NCI-H748 (cell line): ENCODE results near the gene EMC6.
"Not testable (repeated sequence)": the region's sequence is repeated elsewhere in the genome, so short reads cannot be mapped to it uniquely, and the experiment has no call there.

Source experiments
- DNase-seq: peaks from one replicate; lab custom pipeline; 2025; ENCODE audit not compliant: unreplicated experiment; lab: John Stamatoyannopoulos, UW

EMC6 gene

DNA sequence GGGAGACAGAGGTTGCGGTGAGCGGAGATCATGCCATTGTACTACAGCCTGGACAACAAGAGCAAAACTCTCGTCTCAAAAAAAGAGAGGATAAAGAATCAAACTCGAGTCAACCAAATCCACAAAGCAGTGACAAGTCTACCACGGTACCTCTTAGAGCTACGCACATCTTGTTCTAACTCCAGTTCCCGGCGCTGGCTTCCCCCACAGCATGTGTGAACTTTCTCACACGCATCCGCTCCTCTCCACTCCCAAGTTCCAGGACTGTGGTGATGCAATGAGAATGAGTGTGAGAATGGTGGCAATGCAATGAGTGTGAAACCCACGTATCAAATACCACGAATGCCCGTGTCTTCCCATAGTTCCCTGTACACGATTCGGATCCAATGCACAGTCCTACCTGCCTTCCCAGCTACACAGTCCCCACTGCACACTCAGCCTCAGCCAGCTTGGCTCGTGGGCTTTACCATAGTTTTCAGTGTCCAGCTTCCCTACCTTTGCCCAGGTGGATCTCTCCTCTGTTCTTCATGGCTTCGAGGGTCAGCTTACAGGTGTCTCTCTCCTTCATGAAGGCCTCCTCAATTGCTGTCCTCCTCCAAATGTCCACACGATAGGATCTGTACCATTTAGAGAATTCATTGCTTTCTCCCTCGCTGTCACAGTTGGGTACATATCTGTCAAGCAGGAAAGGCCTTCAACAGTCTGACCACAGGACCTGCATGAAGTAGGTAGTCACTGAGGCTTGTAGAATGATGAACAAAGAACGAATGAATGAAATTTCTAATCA lies 36.5 kb downstream of the EMC6 start:
- DNase-seq: no peak

GRCh38 chr17:3705718-3705984 lies 37.0 kb downstream of the EMC6 start:
- not testable (repeated sequence) for DNase-seq

DNA sequence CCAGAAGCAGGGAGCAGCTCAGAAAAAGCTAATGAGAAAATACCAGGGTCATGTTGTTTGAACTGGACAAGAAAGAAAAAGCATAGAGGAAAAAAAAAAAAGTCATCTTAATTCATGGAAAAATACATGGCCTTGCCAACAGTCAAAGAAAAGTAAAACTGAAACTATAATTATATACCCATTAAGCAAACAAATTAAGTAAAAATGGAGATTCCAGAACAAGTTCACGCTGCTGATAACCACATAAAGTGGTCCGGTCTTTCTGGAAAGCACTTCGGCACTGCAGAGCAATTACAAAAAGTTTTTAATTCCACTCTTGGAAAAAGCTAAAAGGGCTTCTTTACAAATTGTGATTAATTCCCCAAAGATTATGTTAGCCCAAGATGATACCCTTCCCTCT lies 39.8 kb downstream of the EMC6 start:
- DNase-seq: no peak

DNA sequence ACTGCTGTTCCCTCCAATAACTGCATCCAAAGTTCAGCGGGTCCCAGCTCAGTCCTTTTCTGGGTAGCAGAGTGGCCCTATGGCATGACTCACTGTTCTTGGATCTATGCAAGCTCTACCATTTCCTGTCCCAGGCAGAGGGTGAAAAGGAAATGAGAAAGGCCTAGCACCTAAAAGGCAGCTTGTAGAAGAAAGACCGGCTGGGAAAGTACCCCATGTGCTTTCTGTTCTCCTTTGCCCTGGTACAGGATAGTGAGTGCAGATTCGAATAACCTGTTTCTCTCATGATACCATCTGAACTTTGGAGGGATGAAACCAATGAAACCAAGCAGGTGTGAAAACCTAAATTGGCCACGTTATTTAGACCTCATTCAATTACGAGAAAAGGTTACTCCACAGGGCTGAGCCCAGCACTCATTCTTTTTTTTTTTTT lies 42.4 kb downstream of the EMC6 start:
- no peak for DNase-seq

DNA sequence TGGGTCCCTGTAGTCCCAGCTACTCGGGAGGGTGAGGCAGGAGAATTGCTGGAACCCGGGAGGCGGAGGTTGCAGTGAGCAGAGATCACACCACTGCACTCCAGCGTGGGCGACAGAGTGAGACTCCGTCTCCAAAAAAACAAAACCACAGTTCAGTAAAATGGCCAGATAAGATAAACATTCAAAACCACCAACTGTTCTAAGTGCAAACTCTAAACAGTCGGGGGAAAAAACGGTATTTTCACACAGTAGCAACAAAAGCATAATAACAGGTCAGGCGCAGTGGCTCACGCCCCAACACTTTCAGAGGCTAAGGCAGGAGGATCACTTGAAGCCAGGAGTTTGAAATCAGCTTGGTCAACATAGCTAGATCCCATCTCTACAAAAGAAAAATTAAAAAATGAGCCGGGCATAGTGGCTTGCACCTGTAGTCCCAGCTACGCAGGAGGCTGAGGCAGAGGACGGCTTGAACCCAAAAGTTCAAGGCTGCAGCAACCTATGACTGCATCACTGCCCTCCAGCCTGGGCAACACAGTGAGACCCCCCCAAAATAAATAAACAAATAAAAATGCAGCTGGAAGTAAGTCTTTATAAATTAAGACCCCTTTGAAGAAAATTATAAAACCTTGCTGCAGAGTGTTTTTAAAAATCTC lies 44.3 kb downstream of the EMC6 start:
- no peak for DNase-seq

GRCh38 chr17:3715296-3715695 lies 46.7 kb downstream of the EMC6 start:
- DNase-seq: no peak

DNA sequence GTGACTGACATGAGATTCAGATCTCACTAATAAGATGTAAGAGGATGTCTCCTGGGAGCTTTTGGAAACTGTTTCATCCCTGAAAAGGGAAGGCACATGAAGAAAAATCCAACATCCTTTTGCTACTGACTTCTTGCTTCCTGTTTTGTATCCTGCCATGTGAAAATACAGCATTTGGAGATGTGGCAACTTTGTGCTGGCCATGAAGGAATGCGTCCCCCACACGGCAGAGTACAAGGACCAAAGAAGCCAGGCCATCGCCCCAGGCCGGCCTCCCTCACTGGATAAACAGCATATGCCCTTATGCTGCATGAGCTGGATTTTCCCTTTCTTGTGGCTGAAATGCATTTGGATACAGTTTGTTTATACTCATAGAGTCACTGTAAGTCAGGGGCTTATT lies 49.6 kb downstream of the EMC6 start:
- DNase-seq: no peak

DNA sequence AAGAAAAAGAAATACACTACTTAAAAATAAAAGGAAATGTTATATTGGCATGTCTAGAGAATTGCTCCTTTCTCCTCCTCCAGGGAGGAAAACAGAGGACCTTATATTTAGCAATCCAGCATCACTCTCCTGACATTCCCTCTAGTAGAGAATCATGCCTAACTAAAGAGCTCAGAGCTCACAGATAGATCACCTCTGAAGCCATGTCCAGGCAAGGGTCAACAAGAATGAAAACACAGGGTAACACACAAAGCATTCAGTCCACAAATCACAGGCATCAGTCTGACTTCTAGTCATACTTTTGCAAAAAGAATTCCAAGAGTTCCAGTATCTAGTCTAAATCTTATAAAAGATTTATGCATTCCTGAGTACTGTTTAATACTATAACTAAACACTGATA lies 50.7 kb downstream of the EMC6 start:
- DNase-seq: no peak
